ENCODE results near the gene ETFA.

DNA sequence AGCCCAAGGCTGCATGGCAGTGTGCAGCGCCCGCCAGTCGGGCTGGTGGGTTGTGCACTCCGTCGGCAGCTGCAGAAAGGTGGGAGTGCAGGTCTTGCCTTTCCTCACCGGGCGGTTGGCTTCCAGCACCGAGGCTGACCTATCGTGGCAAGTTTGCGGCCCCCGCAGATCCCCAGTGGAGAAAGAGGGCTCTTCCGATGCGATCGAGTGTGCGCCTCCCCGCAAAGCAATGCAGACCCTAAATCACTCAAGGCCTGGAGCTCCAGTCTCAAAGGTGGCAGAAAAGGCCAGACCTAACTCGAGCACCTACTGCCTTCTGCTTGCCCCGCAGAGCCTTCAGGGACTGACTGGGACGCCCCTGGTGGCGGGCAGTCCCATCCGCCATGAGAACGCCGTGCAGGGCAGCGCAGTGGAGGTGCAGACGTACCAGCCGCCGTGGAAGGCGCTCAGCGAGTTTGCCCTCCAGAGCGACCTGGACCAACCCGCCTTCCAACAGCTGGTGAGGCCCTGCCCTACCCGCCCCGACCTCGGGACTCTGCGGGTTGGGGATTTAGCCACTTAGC is 29.6 kb upstream of the ETFA start:
- TF ChIP-seq CTCF (IDR thresholded peaks at IDR 0.05; ENCODE audit: low read depth, low read length) = no peak
- TF ChIP-seq POLR2A (IDR thresholded peaks at IDR 0.05; ENCODE audit: extremely low read depth, insufficient read length) = no peak
- TF ChIP-seq MAX (IDR thresholded peaks at IDR 0.05; ENCODE audit: low read depth, low read length) = no peak
- no peak for TF ChIP-seq MYC (IDR thresholded peaks at IDR 0.05; ENCODE audit: low read depth, low read length)
